ENCODE data around the gene MUSTN1.

MUSTN1 gene

GRCh38 chr3:52794612-52795099 is 40.2 kb downstream of the MUSTN1 start, which contains the start of gene ITIH3:
Gene ITIH3 (plus strand): TSS chr3:52794796. CDS start chr3:52794804, 8 bp downstream.
- TF ChIP-seq POLR2AphosphoS5 (IDR thresholded peaks at IDR 0.05; ENCODE audit: low read depth, low read length) (no peak), TAF1 (IDR thresholded peaks at IDR 0.05; ENCODE audit: borderline replicate concordance, insufficient read depth, low read length) (no peak), SIN3A (IDR thresholded peaks at IDR 0.05; ENCODE audit: borderline replicate concordance, insufficient read depth, low read length) (no peak), FOXP2 (optimal IDR thresholded peaks at IDR 0.05; ENCODE audit: borderline replicate concordance, extremely low read depth, extremely low read length, insufficient read depth) (no peak), REST (IDR thresholded peaks at IDR 0.05; ENCODE audit: insufficient read depth in 1 of 2, low read depth in 2 of 2, low read length in 2 of 2) (no peak)

GRCh38 chr3:52793702-52794611 is 40.9 kb downstream of the MUSTN1 start:
- no peak for TF ChIP-seq FOXP2 (optimal IDR thresholded peaks at IDR 0.05; ENCODE audit: borderline replicate concordance, extremely low read depth, extremely low read length, insufficient read depth)
- TF ChIP-seq REST (IDR thresholded peaks at IDR 0.05; ENCODE audit: insufficient read depth in 1 of 2, low read depth in 2 of 2, low read length in 2 of 2) = no peak
- TF ChIP-seq SIN3A (IDR thresholded peaks at IDR 0.05; ENCODE audit: borderline replicate concordance, insufficient read depth, low read length) = no peak
- no peak for TF ChIP-seq TAF1 (IDR thresholded peaks at IDR 0.05; ENCODE audit: borderline replicate concordance, insufficient read depth, low read length)
- no peak for TF ChIP-seq POLR2AphosphoS5 (IDR thresholded peaks at IDR 0.05; ENCODE audit: low read depth, low read length)

- no peak for TF ChIP-seq POLR2AphosphoS5 (IDR thresholded peaks at IDR 0.05; ENCODE audit: low read depth, low read length)
- no peak for TF ChIP-seq SIN3A (IDR thresholded peaks at IDR 0.05; ENCODE audit: borderline replicate concordance, insufficient read depth, low read length)
- TF ChIP-seq FOXP2 (optimal IDR thresholded peaks at IDR 0.05; ENCODE audit: borderline replicate concordance, extremely low read depth, extremely low read length, insufficient read depth) = no peak
- TF ChIP-seq TAF1 (IDR thresholded peaks at IDR 0.05; ENCODE audit: borderline replicate concordance, insufficient read depth, low read length) = no peak
- no peak for TF ChIP-seq REST (IDR thresholded peaks at IDR 0.05; ENCODE audit: insufficient read depth in 1 of 2, low read depth in 2 of 2, low read length in 2 of 2)
Measured at GRCh38 chr3:52792961-52793695, 41.7 kb downstream of the MUSTN1 start.

- TF ChIP-seq FOXP2 (optimal IDR thresholded peaks at IDR 0.05; ENCODE audit: borderline replicate concordance, extremely low read depth, extremely low read length, insufficient read depth) = no peak
- TF ChIP-seq REST (IDR thresholded peaks at IDR 0.05; ENCODE audit: insufficient read depth in 1 of 2, low read depth in 2 of 2, low read length in 2 of 2) = no peak
- no peak for TF ChIP-seq TAF1 (IDR thresholded peaks at IDR 0.05; ENCODE audit: borderline replicate concordance, insufficient read depth, low read length)
- TF ChIP-seq POLR2AphosphoS5 (IDR thresholded peaks at IDR 0.05; ENCODE audit: low read depth, low read length) = no peak
Measured at GRCh38 chr3:52792413-52792812, 42.4 kb downstream of the MUSTN1 start.

All from PFSK-1 (cell line).